DOHH2 (cell line): Measurements from ENCODE around the gene TM6SF1.

Source experiments
- H3F3A ChIP-seq: fragments of 200-600 bp; sonication (generic), shearing (Covaris generic); 2 replicates; pipeline ENCODE4 v1.6.0; 2016; ENCODE audit warnings: antibody characterized with exemption, mild to moderate bottlenecking; ENCODE audit not compliant: control insufficient read depth, insufficient read depth
- H3K27ac ChIP-seq: fragments of 200-600 bp; sonication (generic); 2 replicates; pipeline ENCODE4 v1.5.1; 2014; ENCODE audit warnings: low read depth, mild to moderate bottlenecking, low read length, moderate library complexity
- H3K27me3 ChIP-seq: fragments of 200-600 bp; sonication (generic); 2 replicates; pipeline ENCODE4 v1.6.1; 2014; ENCODE audit warnings: mild to moderate bottlenecking, low read length, mixed read lengths; ENCODE audit not compliant: control insufficient read depth
- H3K36me3 ChIP-seq: fragments of 200-600 bp; sonication (generic); 2 replicates; pipeline ENCODE4 v1.6.1; 2014; ENCODE audit warnings: mild to moderate bottlenecking, low read length, moderate library complexity, mixed read lengths; ENCODE audit not compliant: control insufficient read depth
- H3K4me1 ChIP-seq: fragments of 200-600 bp; sonication (generic); 2 replicates; pipeline ENCODE4 v1.6.1; 2014; ENCODE audit warnings: mild to moderate bottlenecking, low read length, mixed read lengths; ENCODE audit not compliant: control insufficient read depth
- H3K4me2 ChIP-seq: fragments of 200-600 bp; sonication (generic); 2 replicates; pipeline ENCODE4 v1.6.0; 2014; ENCODE audit warnings: mild to moderate bottlenecking, low read length, moderate library complexity
- H3K4me3 ChIP-seq: fragments of 200-600 bp; sonication (generic); 2 replicates; pipeline ENCODE4 v1.5.1; 2014; ENCODE audit warnings: mild to moderate bottlenecking, low read length, mixed read lengths
- H3K79me2 ChIP-seq: fragments of 200-600 bp; sonication (generic); 2 replicates; pipeline ENCODE4 v1.6.1; 2014; ENCODE audit warnings: mild to moderate bottlenecking, low read length, mixed read lengths; ENCODE audit not compliant: control insufficient read depth
- H3K9me2 ChIP-seq: fragments of 200-600 bp; sonication (generic); replicated peaks from 2 replicates; pipeline ENCODE4 v1.6.1; 2014; ENCODE audit warnings: mild to moderate bottlenecking, low read length, mixed read lengths; ENCODE audit not compliant: control insufficient read depth
- H3K9me3 ChIP-seq: fragments of 200-600 bp; sonication (generic); 2 replicates; pipeline ENCODE4 v1.6.1; 2014; ENCODE audit warnings: antibody characterized with exemption, low read length, mixed read lengths; ENCODE audit not compliant: control insufficient read depth, insufficient read depth
- H4K20me1 ChIP-seq: fragments of 200-600 bp; sonication (generic); 2 replicates; pipeline ENCODE4 v1.6.0; 2014; ENCODE audit warnings: low read depth, mild to moderate bottlenecking, antibody characterized with exemption, low read length, moderate library complexity; ENCODE audit not compliant: control insufficient read depth, insufficient read depth
- CTCF ChIP-seq: fragments of 200-600 bp; sonication (generic); IDR thresholded peaks from one replicate; pipeline ENCODE4 v1.5.1; 2014; ENCODE audit warnings: antibody characterized with exemption, mild to moderate bottlenecking, low read depth, low read length; ENCODE audit not compliant: poor library complexity, severe bottlenecking
- EZH2phosphoT487 ChIP-seq: fragments of 200-600 bp; sonication (generic); IDR thresholded peaks from 2 replicates; pipeline ENCODE4 v1.6.1; 2017; ENCODE audit warnings: borderline replicate concordance, mild to moderate bottlenecking, antibody characterized with exemption, low read length, moderate library complexity, mixed read lengths

Gene TM6SF1

DNA sequence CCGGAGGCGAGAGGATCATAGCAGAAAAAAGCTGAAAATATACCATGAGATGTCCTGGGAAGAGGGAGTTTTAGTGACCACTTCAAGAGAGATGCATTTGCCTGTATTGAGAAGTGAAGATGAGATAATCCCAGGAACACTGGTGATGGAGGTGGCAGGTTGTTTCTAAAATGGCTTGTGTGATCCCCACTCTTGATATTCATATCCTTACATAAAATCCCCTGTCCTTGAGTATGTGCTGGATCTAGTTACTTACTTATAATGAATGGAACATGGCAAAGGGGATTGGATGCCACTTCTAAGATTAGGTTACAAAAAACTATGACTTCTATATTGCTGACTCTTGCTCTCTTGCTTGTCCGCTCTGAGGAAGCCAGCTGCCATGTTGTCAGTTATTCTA, 78.1 kb downstream of the TM6SF1 start:
- TF ChIP-seq EZH2phosphoT487 (no peak), CTCF (no peak)
- H3K9me2 ChIP-seq, result no peaks in the 10 kb centered on the region
- no peak overlapping the region for H3K27ac ChIP-seq

More for the DNA sequence above, 78.1 kb downstream of the TM6SF1 start:
- H3K9me3 ChIP-seq, result no peaks in the 10 kb centered on the region
- H3K36me3 ChIP-seq, result no peaks in the 10 kb centered on the region
- no peaks in the 10 kb centered on the region for H3K27me3 ChIP-seq
- no peak overlapping the region for H3K4me3 ChIP-seq
- H3F3A ChIP-seq, result no peaks in the 10 kb centered on the region
- H3K4me2 ChIP-seq, result no peak overlapping the region
- H3K4me1 ChIP-seq, result no peaks in the 10 kb centered on the region
- H3K79me2 ChIP-seq, result no peaks in the 10 kb centered on the region
- H4K20me1 ChIP-seq, result no peaks in the 10 kb centered on the region
